DND-41 (cell line): ENCODE data around the gene ARHGEF7.

Experiments used
- ATAC-seq: fragments of 200-7000 bp; cut with Tn5 transposase; 3 replicates; pipeline ENCODE4 v1.9.1; 2021; ENCODE audit warnings: low read depth; ENCODE audit not compliant: insufficient read depth
- DNase-seq: peaks from one replicate; pipeline ENCODE4 v3.0.0-alpha.2; 2020
- H2AFZ ChIP-seq: 2 replicates; pipeline ENCODE4 v1.6.0; 2012; ENCODE audit warnings: low read depth, low read length
- H3K27ac ChIP-seq: 2 replicates; pipeline ENCODE4 v1.5.1; 2012; ENCODE audit warnings: low read length, inconsistent platforms
- H3K27me3 ChIP-seq: fragments of 200-600 bp; sonication (generic); 2 replicates; pipeline ENCODE4 v1.6.0; 2012; ENCODE audit warnings: low read length, mild to moderate bottlenecking, inconsistent platforms; ENCODE audit not compliant: insufficient read depth, poor library complexity
- H3K36me3 ChIP-seq: 2 replicates; pipeline ENCODE4 v1.5.1; 2012; ENCODE audit warnings: low read length, inconsistent platforms; ENCODE audit not compliant: insufficient read depth
- H3K4me1 ChIP-seq: 2 replicates; pipeline ENCODE4 v1.5.1; 2012; ENCODE audit warnings: mild to moderate bottlenecking, low read length; ENCODE audit not compliant: insufficient read depth
- H3K4me2 ChIP-seq: 2 replicates; pipeline ENCODE4 v1.6.0; 2012; ENCODE audit warnings: mild to moderate bottlenecking, moderate library complexity, low read length, inconsistent platforms; ENCODE audit not compliant: insufficient read depth
- H3K4me3 ChIP-seq, 2 experiments: fragments of 200-600 bp in 1 of 2; shearing (Covaris generic) in 1 of 2; 2 replicates each; pipeline ENCODE4 v1.5.1; 2012 to 2016; ENCODE audit warnings: inconsistent platforms in 2 of 2, low read length in 2 of 2, mild to moderate bottlenecking in 2 of 2, low read depth in 1 of 2, moderate library complexity in 1 of 2
- H3K79me2 ChIP-seq: 2 replicates; pipeline ENCODE4 v1.6.0; 2012; ENCODE audit warnings: low read length, inconsistent platforms; ENCODE audit not compliant: insufficient read depth
- H3K9ac ChIP-seq: 2 replicates; pipeline ENCODE4 v1.6.0; 2012; ENCODE audit warnings: low read depth, mild to moderate bottlenecking, inconsistent platforms, low read length, moderate library complexity
- H3K9me3 ChIP-seq: 2 replicates; pipeline ENCODE4 v1.5.1; 2012; ENCODE audit warnings: low read length, moderate library complexity, mild to moderate bottlenecking, inconsistent platforms; ENCODE audit not compliant: insufficient read depth, severe bottlenecking
- H4K20me1 ChIP-seq: 2 replicates; pipeline ENCODE4 v1.6.0; 2012; ENCODE audit warnings: low read length; ENCODE audit not compliant: insufficient read depth
- CTCF ChIP-seq: IDR thresholded peaks from 2 replicates; pipeline ENCODE4 v1.5.1; 2012; ENCODE audit warnings: borderline replicate concordance, low read length, moderate library complexity, mild to moderate bottlenecking; ENCODE audit not compliant: poor library complexity, severe bottlenecking; ENCODE audit errors: extremely low read depth
- EZH2 ChIP-seq: IDR thresholded peaks from 3 replicates; pipeline ENCODE4 v1.6.1; 2012; ENCODE audit warnings: borderline replicate concordance, low read depth, mild to moderate bottlenecking, moderate library complexity, low read length, inconsistent platforms; ENCODE audit not compliant: severe bottlenecking

Gene ARHGEF7

GRCh38 chr13:111324736-111325135 is 209.6 kb downstream of the ARHGEF7 start:
- Histone ChIP-seq H4K20me1 (0 out of 2 replicates have a peak, but pooled peaks cover 5% of the 10 kb centered on the region), H3K9me3 (no peaks in the 10 kb centered on the region), H3K4me1 (peaks cover 33% of the 10 kb centered on the region), H3K4me2 (peak overlapping the region; percentile 57; the same call in 1 of the 2 replicates), H3K27me3 (no peaks in the 10 kb centered on the region), H3K9ac (no peak overlapping the region), H2AFZ (no peak overlapping the region), H3K79me2 (no peaks in the 10 kb centered on the region), H3K27ac (peak overlapping the region; percentile 59; the same call in 1 of the 2 replicates), H3K36me3 (no peaks in the 10 kb centered on the region), H3K4me3 (no peak overlapping the region; a peak in 1 of 4 replicates)
- ATAC-seq: no peak
- DNase-seq: no peak
- TF ChIP-seq CTCF: no peak
- TF ChIP-seq EZH2: no peak

GRCh38 chr13:111325146-111325890 is 210.2 kb downstream of the ARHGEF7 start:
- Histone ChIP-seq H3K4me1 (peaks cover 33% of the 10 kb centered on the region), H3K79me2 (no peaks in the 10 kb centered on the region), H3K27me3 (no peaks in the 10 kb centered on the region), H3K9ac (no peak overlapping the region), H3K4me3 (no peak overlapping the region), H3K36me3 (no peaks in the 10 kb centered on the region), H3K9me3 (no peaks in the 10 kb centered on the region), H2AFZ (no peak overlapping the region), H3K4me2 (no peak overlapping the region), H4K20me1 (0 out of 2 replicates have a peak, but pooled peaks cover 5% of the 10 kb centered on the region), H3K27ac (no peak overlapping the region)
- no peak for TF ChIP-seq EZH2
- TF ChIP-seq CTCF: no peak
- DNase-seq (no peak), ATAC-seq (no peak)

GRCh38 chr13:111325941-111326620 is 211.0 kb downstream of the ARHGEF7 start:
- TF ChIP-seq EZH2 (no peak), CTCF (no peak)

More at GRCh38 chr13:111325941-111326620, 211.0 kb downstream of the ARHGEF7 start:
- Histone ChIP-seq H3K4me2 (no peak overlapping the region), H2AFZ (no peak overlapping the region), H3K4me3 (no peak overlapping the region), H4K20me1 (0 out of 2 replicates have a peak, but pooled peaks cover 5% of the 10 kb centered on the region), H3K27me3 (no peaks in the 10 kb centered on the region), H3K4me1 (peaks cover 33% of the 10 kb centered on the region), H3K36me3 (no peaks in the 10 kb centered on the region), H3K79me2 (no peaks in the 10 kb centered on the region), H3K9me3 (no peaks in the 10 kb centered on the region), H3K27ac (no peak overlapping the region), H3K9ac (no peak overlapping the region)
- DNase-seq (no peak), ATAC-seq (no peak)
